Heart left ventricle (tissue), 13 donors: ENCODE data around the gene DYDC2.

Experiments used
- POLR2A ChIP-seq, 2 donors: fragments of 450-650 bp; IDR thresholded peaks; one replicate each; pipeline ENCODE4 v1.6.1; 2017; ENCODE audit warnings: antibody characterized with exemption in 2 of 2, mild to moderate bottlenecking in 2 of 2, moderate library complexity in 2 of 2
- TF ChIP-seq, protein P1 (sequence below), 12 donors: fragments of 200-600 bp; sonication (generic) in 4 of 12; IDR thresholded peaks; one replicate each; pipeline versions ENCODE4 v1.5.0 to v1.8.0; 2018 to 2022; ENCODE audit warnings: antibody characterized with exemption in 12 of 12, mild to moderate bottlenecking in 5 of 12
- donor health status: ischemic (EF 13 %, LVEDD 7.1; RV severe dilation, severe dysfunction).
- donor health status: DM: no; HTN: yes; CAD: no.
- donor health status: DM: no; HTN: no; CAD: no.
- donor health status: ischemic (EF 25% LVEDD 6.9; RV normal size, moderate dysfunction).
- donor health status: ischemic (EF 25% LVEDD 5.7; RV mildly dilated, moderate dysfunction).
- donor health status: ischemic (EF 35%, LVEDD 5.7; RV mildly dilated, moderate dysfunction).
- donor health status: nonischemic (EF 11% LVEDD 7.7; RV severe dilation, severe dysfunction).
- donor health status: DM: yes; HTN: yes; CAD: no.
- donor health status: PGD.
- donor health status: ischemic (EF 29% LVEDD 5.4; RV normal size, mild dysfunction).
- donor health status: nonischemic (EF 23%, LVEDD 6.1; RV moderate dilation, normal function).

DNA sequence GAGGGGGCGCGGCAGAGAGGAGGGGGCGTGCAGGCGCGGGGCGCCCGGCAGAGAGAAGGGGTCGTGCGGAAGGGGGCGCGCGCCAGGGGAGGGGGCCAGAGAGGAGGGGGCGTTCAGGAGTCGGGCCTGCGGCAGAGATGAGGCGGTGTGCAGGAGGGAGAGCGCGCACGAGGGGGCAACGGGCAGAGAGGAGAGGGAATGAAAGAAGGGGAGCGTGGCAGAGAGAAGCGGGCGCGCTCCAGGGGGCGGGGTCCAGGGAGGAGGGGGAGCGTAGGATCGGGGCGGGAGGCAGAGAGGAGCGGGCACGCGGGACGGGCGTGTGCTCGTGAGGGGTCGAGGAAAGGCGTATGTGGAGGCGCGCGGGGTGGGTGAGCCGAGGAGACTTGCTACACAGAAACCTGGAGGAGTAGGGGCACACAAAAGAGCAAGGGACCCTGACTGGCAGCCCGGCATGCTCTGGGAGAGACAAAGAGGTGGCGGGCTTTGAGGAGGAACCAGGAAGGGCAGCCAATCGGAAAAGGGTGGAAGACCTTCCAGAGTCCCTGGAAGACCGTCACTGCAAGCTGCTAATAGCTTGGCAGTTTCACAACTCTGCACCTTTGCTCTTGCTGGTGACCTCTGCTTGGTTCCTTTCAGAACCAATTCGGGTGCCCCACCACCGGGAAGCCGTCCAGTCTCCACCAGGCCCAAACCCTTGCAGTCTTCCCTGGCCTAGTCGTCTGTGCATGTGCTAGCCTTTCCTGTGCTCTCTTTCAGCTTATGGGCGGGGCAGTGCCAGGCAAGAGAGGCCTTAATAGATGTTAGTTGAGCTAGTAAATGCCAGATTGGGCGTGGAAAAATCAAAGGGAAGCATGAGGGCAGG, 639 bp downstream of the DYDC2 start:
- TF ChIP-seq, protein P1, sequence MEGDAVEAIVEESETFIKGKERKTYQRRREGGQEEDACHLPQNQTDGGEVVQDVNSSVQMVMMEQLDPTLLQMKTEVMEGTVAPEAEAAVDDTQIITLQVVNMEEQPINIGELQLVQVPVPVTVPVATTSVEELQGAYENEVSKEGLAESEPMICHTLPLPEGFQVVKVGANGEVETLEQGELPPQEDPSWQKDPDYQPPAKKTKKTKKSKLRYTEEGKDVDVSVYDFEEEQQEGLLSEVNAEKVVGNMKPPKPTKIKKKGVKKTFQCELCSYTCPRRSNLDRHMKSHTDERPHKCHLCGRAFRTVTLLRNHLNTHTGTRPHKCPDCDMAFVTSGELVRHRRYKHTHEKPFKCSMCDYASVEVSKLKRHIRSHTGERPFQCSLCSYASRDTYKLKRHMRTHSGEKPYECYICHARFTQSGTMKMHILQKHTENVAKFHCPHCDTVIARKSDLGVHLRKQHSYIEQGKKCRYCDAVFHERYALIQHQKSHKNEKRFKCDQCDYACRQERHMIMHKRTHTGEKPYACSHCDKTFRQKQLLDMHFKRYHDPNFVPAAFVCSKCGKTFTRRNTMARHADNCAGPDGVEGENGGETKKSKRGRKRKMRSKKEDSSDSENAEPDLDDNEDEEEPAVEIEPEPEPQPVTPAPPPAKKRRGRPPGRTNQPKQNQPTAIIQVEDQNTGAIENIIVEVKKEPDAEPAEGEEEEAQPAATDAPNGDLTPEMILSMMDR (IDR thresholded peaks at IDR 0.05): no peak
- no peak for TF ChIP-seq POLR2A (IDR thresholded peaks at IDR 0.05)
